ENCODE measurements around the gene NEXN.

DNA sequence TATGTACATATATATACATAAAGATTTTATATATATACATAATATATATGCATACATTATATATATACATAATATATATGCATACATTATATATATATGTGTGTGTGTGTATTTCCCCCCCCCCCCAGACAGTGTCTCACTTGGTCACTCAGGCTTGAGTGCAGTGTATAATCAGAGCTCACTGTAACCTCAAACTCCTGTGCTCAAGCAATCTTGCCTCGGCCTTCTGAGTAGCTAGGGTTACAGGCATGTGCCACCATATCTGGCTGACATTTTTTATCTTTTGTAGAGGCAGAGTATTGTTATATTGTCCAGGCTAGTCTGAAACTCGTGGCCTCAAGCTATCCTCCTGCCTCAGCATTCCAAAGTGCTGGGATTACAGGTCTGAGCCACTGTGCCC lies 99.5 kb downstream of the NEXN start:
- TF ChIP-seq CTCF (IDR thresholded peaks at IDR 0.05) (no peak), POLR2A (IDR thresholded peaks at IDR 0.05) (no peak)

Measured in Peyer's patch (tissue), 4 donors.